ENCODE results near the gene CHI3L1. TPM values are rescaled to one million over a fixed set of nuclear protein-coding genes. Genes with fewer than 3 reads are reported as not detected.

CHI3L1 gene
- total RNA-seq, 1 donor from 2014 or later, result 0.20 TPM

DNA sequence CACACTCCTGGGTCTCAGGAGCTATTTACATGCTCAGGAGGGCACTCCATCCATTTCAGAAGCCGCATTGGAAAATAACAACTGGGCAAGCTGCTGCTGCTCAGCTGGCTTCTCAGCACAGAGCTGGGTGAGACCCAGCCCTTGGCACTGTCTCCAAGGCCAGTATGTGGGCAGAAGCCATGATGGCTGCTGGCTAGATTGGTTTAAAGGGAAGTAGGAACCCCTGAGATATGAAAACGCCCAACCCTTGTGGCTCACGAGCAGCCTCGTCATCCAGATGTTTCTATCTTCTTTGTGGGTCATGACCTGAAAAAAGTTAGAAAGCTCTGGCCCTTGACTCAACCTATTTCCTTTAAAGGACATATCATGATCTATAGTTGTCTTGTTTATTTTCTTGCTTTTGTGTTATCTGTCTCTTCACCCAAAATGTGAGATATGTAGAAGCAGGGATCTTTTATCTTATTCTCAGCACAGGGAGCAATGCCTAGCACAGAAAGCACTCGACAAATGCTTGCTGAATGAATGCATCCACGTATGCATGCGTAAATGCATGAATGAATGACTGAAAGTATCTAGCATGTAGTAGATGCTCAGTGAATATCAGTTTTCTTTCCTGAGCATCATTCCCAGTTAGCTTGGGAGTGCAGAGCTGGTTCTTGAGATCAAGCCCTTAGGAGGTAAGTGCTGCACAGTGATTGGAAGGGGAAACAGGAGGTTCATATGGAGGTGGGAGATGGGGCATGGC lies 22.4 kb downstream of the CHI3L1 start:
- FAIRE-seq, result no peak
- no peaks in the 10 kb centered on the region for H3K79me2 ChIP-seq (ENCODE audit: insufficient read depth, low read length)
- no peak for DNase-seq (ENCODE audit: low read depth)
- no peak overlapping the region for H2AFZ ChIP-seq (ENCODE audit: low read depth, low read length)
- Mint-ChIP-seq H3K36me3 (ENCODE audit: low read depth, unreplicated experiment) (peaks cover 29% of the 10 kb centered on the region), H3K9me3 (ENCODE audit: unreplicated experiment) (peaks cover 24% of the 10 kb centered on the region), H3K4me1 (ENCODE audit: low read depth, unreplicated experiment) (no peaks in the 10 kb centered on the region), H3K27me3 (ENCODE audit: low read depth, unreplicated experiment) (peaks cover 56% of the 10 kb centered on the region), H3K4me3 (ENCODE audit: unreplicated experiment) (no peak overlapping the region), H3K27ac (ENCODE audit: unreplicated experiment) (no peak overlapping the region)
- peaks cover 3% of the 10 kb centered on the region for H4K20me1 ChIP-seq (ENCODE audit: insufficient read depth, low read length)
- H3K36me3 ChIP-seq (ENCODE audit: insufficient read depth, low read length), result no peaks in the 10 kb centered on the region
- no peak overlapping the region for H3K4me3 ChIP-seq (ENCODE audit: insufficient read depth, low read depth, low read length)
- no peaks in the 10 kb centered on the region for H3K9me3 ChIP-seq (ENCODE audit: insufficient read depth, low read depth, low read length)
- no peaks in the 10 kb centered on the region for H3K4me1 ChIP-seq (ENCODE audit: insufficient read depth, low read length)
- H3K27ac ChIP-seq (ENCODE audit: low read depth, low read length), result no peak overlapping the region
- H3K9ac ChIP-seq (ENCODE audit: low read length), result no peak overlapping the region
- H3K27me3 ChIP-seq (ENCODE audit: insufficient read depth, low read length), result peaks cover 2% of the 10 kb centered on the region
- no peak overlapping the region for H3K4me2 ChIP-seq (ENCODE audit: low read length)
- TF ChIP-seq, protein P1, sequence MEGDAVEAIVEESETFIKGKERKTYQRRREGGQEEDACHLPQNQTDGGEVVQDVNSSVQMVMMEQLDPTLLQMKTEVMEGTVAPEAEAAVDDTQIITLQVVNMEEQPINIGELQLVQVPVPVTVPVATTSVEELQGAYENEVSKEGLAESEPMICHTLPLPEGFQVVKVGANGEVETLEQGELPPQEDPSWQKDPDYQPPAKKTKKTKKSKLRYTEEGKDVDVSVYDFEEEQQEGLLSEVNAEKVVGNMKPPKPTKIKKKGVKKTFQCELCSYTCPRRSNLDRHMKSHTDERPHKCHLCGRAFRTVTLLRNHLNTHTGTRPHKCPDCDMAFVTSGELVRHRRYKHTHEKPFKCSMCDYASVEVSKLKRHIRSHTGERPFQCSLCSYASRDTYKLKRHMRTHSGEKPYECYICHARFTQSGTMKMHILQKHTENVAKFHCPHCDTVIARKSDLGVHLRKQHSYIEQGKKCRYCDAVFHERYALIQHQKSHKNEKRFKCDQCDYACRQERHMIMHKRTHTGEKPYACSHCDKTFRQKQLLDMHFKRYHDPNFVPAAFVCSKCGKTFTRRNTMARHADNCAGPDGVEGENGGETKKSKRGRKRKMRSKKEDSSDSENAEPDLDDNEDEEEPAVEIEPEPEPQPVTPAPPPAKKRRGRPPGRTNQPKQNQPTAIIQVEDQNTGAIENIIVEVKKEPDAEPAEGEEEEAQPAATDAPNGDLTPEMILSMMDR (IDR thresholded peaks at IDR 0.05; ENCODE audit: insufficient read depth, low read depth, low read length), result no peak
- no peak for TF ChIP-seq EZH2 (IDR thresholded peaks at IDR 0.05; ENCODE audit: insufficient read depth, low read length)

DNA sequence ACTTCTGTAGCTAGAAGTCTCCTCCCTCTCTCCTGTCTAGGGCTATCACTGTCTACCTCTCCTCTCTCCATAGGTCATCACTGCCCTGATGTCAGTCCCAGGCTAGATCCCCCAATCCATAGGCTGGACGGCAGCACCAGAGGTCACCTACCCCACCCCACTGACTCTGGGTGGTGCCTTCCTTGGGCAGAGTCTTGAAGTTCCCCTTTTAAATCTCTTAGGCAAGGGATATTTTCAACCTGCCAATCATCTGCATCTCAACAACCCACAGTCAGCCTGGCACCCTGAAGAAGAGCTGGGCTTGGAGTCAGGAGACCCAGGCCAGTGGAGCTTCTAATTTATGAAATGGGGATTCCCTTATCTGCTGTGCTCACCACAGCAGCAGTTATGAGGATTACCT lies 24.1 kb downstream of the CHI3L1 start:
- DNase-seq (ENCODE audit: low read depth) (no peak), FAIRE-seq (no peak)
- H3K9me3 Mint-ChIP-seq (ENCODE audit: unreplicated experiment), result peaks cover 34% of the 10 kb centered on the region
- TF ChIP-seq, protein P1 (IDR thresholded peaks at IDR 0.05; ENCODE audit: insufficient read depth, low read depth, low read length), result no peak
- no peak for TF ChIP-seq EZH2 (IDR thresholded peaks at IDR 0.05; ENCODE audit: insufficient read depth, low read length)
- Histone ChIP-seq H3K4me3 (ENCODE audit: insufficient read depth, low read depth, low read length) (no peak overlapping the region), H3K36me3 (ENCODE audit: insufficient read depth, low read length) (no peaks in the 10 kb centered on the region), H2AFZ (ENCODE audit: low read depth, low read length) (no peak overlapping the region), H3K27me3 (ENCODE audit: insufficient read depth, low read length) (peaks cover 2% of the 10 kb centered on the region), H3K4me1 (ENCODE audit: insufficient read depth, low read length) (no peaks in the 10 kb centered on the region), H3K4me2 (ENCODE audit: low read length) (no peak overlapping the region), H3K9me3 (ENCODE audit: insufficient read depth, low read depth, low read length) (peaks cover 4% of the 10 kb centered on the region), H3K79me2 (ENCODE audit: insufficient read depth, low read length) (no peaks in the 10 kb centered on the region), H4K20me1 (ENCODE audit: insufficient read depth, low read length) (peaks cover 3% of the 10 kb centered on the region), H3K27ac (ENCODE audit: low read depth, low read length) (no peak overlapping the region), H3K9ac (ENCODE audit: low read length) (no peak overlapping the region)
- no peak overlapping the region for H3K4me3 Mint-ChIP-seq (ENCODE audit: unreplicated experiment)
- H3K27me3 Mint-ChIP-seq (ENCODE audit: low read depth, unreplicated experiment), result peaks cover 55% of the 10 kb centered on the region
- H3K27ac Mint-ChIP-seq (ENCODE audit: unreplicated experiment), result no peak overlapping the region
- H3K36me3 Mint-ChIP-seq (ENCODE audit: low read depth, unreplicated experiment), result peaks cover 28% of the 10 kb centered on the region
- no peaks in the 10 kb centered on the region for H3K4me1 Mint-ChIP-seq (ENCODE audit: low read depth, unreplicated experiment)

DNA sequence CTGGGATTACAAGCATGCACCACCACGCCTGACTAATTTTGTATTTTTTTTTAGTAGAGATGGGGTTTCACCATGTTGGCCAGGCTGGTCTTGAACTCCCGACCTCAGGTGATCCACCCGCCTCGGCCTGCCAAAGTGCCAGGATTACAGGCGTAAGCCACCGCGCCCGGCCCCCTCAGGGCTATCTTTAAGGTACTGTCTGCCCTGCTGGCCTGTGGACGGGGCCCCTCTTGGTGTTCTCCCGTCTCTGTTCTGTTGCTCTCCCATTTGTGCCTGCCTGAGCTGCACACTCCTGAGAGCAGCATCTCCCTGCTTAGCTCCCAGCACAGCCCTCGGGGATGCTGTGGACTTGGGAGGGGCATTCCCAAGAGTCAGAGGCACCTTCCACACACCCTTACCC lies 24.8 kb downstream of the CHI3L1 start:
- no peak overlapping the region for H3K27ac ChIP-seq (ENCODE audit: low read depth, low read length)
- Mint-ChIP-seq H3K4me1 (ENCODE audit: low read depth, unreplicated experiment) (no peaks in the 10 kb centered on the region), H3K4me3 (ENCODE audit: unreplicated experiment) (no peak overlapping the region), H3K27ac (ENCODE audit: unreplicated experiment) (no peak overlapping the region), H3K36me3 (ENCODE audit: low read depth, unreplicated experiment) (peaks cover 27% of the 10 kb centered on the region), H3K9me3 (ENCODE audit: unreplicated experiment) (peaks cover 34% of the 10 kb centered on the region), H3K27me3 (ENCODE audit: low read depth, unreplicated experiment) (peaks cover 53% of the 10 kb centered on the region)
- no peak overlapping the region for H3K9ac ChIP-seq (ENCODE audit: low read length)
- no peak overlapping the region for H2AFZ ChIP-seq (ENCODE audit: low read depth, low read length)
- H3K36me3 ChIP-seq (ENCODE audit: insufficient read depth, low read length), result no peaks in the 10 kb centered on the region
- peaks cover 3% of the 10 kb centered on the region for H4K20me1 ChIP-seq (ENCODE audit: insufficient read depth, low read length)
- no peak overlapping the region for H3K4me2 ChIP-seq (ENCODE audit: low read length)
- DNase-seq (ENCODE audit: low read depth) (no peak), FAIRE-seq (no peak)
- H3K79me2 ChIP-seq (ENCODE audit: insufficient read depth, low read length), result no peaks in the 10 kb centered on the region
- peaks cover 2% of the 10 kb centered on the region for H3K27me3 ChIP-seq (ENCODE audit: insufficient read depth, low read length)
- TF ChIP-seq, protein P1 (IDR thresholded peaks at IDR 0.05; ENCODE audit: insufficient read depth, low read depth, low read length), result no peak
- TF ChIP-seq EZH2 (IDR thresholded peaks at IDR 0.05; ENCODE audit: insufficient read depth, low read length), result no peak
- H3K9me3 ChIP-seq (ENCODE audit: insufficient read depth, low read depth, low read length), result peaks cover 4% of the 10 kb centered on the region
- H3K4me1 ChIP-seq (ENCODE audit: insufficient read depth, low read length), result no peaks in the 10 kb centered on the region
- H3K4me3 ChIP-seq (ENCODE audit: insufficient read depth, low read depth, low read length), result no peak overlapping the region
